Naive thymus-derived CD4-positive, alpha-beta T cell (primary cell): ENCODE measurements around the gene MAT2B. TPM values are rescaled to one million over a fixed set of nuclear protein-coding genes. Genes with fewer than 3 reads are reported as not detected.

Experiments
- ATAC-seq: fragments of 150-1000 bp; cut with Tn5 transposase; 2 replicates; pipeline ENCODE4 v1.10.0; 2021; ENCODE audit warnings: mild to moderate bottlenecking, moderate library complexity
- CTCF ChIA-PET: fragments of 350-600 bp; sonication (Branson Sonifier 250); formaldehyde crosslinking; loops from one replicate; lab custom pipeline; 2021; ENCODE audit warnings: antibody characterized with exemption; lab: Charles Lee
- POLR2A ChIA-PET: fragments of 350-600 bp; sonication (Branson Sonifier 250); formaldehyde crosslinking; loops from one replicate; lab custom pipeline; 2021; ENCODE audit warnings: antibody characterized with exemption, inconsistent platforms; lab: Charles Lee
- DNase-seq, 9 donors: peaks; one replicate each; pipeline versions ENCODE4 v3.0.0 to v3.0.0-alpha.2; 2020 to 2022; ENCODE audit warnings: mixed read lengths in 1 of 9
- H3K27ac ChIP-seq: one replicate; pipeline ENCODE4 v1.7.0; 2013; ENCODE audit warnings: mild to moderate bottlenecking, low read depth, low read length, moderate library complexity
- H3K27me3 ChIP-seq, 2 donors: one replicate each; pipeline ENCODE4 v1.7.0; 2013; ENCODE audit warnings: low read length in 2 of 2, mild to moderate bottlenecking in 2 of 2, moderate library complexity in 2 of 2; ENCODE audit not compliant: control insufficient read depth in 2 of 2, insufficient read depth in 2 of 2
- H3K36me3 ChIP-seq, 3 experiments: 1 replicate in 2 of 3; 2 replicates in 1 of 3; pipeline ENCODE4 v1.7.0; 2013; ENCODE audit warnings: low read length in 3 of 3, mild to moderate bottlenecking in 3 of 3, moderate library complexity in 1 of 3; ENCODE audit not compliant: insufficient read depth in 3 of 3, control insufficient read depth in 2 of 3
- H3K4me1 ChIP-seq, 2 donors: one replicate each; pipeline ENCODE4 v1.7.0; 2013; ENCODE audit warnings: low read length in 2 of 2, mild to moderate bottlenecking in 2 of 2, moderate library complexity in 1 of 2; ENCODE audit not compliant: control insufficient read depth in 2 of 2, insufficient read depth in 2 of 2
- H3K4me3 ChIP-seq: 2 replicates; pipeline ENCODE4 v1.7.0; 2013; ENCODE audit warnings: mild to moderate bottlenecking, low read length
- H3K9me3 ChIP-seq, 3 experiments: 1 replicate in 2 of 3; 2 replicates in 1 of 3; pipeline ENCODE4 v1.7.0; 2013; ENCODE audit warnings: low read length in 3 of 3; ENCODE audit not compliant: control insufficient read depth in 2 of 3
- H3K27ac Mint-ChIP-seq, 9 donors: one replicate each; pipeline ENCODE4 v1.8.0; 2020 to 2022; ENCODE audit warnings: mixed read lengths in 9 of 9, mild to moderate bottlenecking in 8 of 9, moderate library complexity in 5 of 9, inconsistent platforms in 2 of 9
- H3K27me3 Mint-ChIP-seq, 5 donors: one replicate each; pipeline ENCODE4 v1.8.0; 2021 to 2022; ENCODE audit warnings: mixed read lengths in 5 of 5, mild to moderate bottlenecking in 1 of 5
- H3K36me3 Mint-ChIP-seq, 5 donors: one replicate each; pipeline ENCODE4 v1.8.0; 2020 to 2022; ENCODE audit warnings: mixed read lengths in 5 of 5, mild to moderate bottlenecking in 3 of 5, inconsistent platforms in 1 of 5
- H3K4me1 Mint-ChIP-seq, 7 donors: one replicate each; pipeline ENCODE4 v1.8.0; 2020 to 2022; ENCODE audit warnings: mixed read lengths in 7 of 7, mild to moderate bottlenecking in 3 of 7, inconsistent platforms in 1 of 7
- H3K4me3 Mint-ChIP-seq, 10 donors: one replicate each; pipeline ENCODE4 v1.8.0; 2020 to 2022; ENCODE audit warnings: mild to moderate bottlenecking in 10 of 10, mixed read lengths in 10 of 10, moderate library complexity in 6 of 10, inconsistent platforms in 2 of 10
- H3K9me3 Mint-ChIP-seq, 11 donors: one replicate each; pipeline ENCODE4 v1.8.0; 2020 to 2022; ENCODE audit warnings: mixed read lengths in 11 of 11, mild to moderate bottlenecking in 4 of 11, inconsistent platforms in 1 of 11, moderate library complexity in 1 of 11
- intact Hi-C, 2 donors: fragments of 100-400 bp; cut with micrococcal nuclease; formaldehyde crosslinking; loops; one replicate each; pipeline ENCODE4 v1.15.1; 2023
- polyA plus RNA-seq, 2 donors: library from polyadenylated mRNA; unstranded; fragments of 300-500 nt; fragmentation: Illumina TruSeq; gene quantifications; one replicate each; pipeline ENCODE4 v1.2.3, GENCODE V29; 2021
- total RNA-seq, 6 experiments: library from RNA in 5 of 6; stranded (reverse) in 5 of 6; gene quantifications; 1 replicate in 5 of 6; 2 replicates in 1 of 6; pipeline ENCODE4 v1.2.3 and lab custom pipeline; 2021 to 2026

Gene MAT2B
- total and polyA plus RNA-seq, 7 experiments from 2014 or later: 47.7 to 322 (median 126) TPM

DNA sequence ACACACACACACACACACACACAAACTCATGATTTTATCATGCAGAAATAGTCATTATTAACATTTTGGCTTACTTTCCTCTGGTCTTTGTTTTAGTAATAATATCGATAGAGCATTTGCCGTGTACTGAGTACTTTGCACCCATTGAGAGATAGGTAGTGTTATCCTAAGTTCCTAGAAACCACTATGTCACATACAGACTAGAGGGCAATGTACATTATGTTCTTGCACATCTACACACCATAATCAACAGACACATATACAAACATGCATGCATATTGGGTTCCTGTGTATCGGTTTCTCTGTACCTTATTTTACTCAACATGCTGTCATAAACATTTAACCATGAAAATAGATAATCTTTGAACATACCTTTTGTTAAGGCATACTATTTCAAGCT is 45.7 kb downstream of the MAT2B start:
- Mint-ChIP-seq H3K27ac (no peak overlapping the region), H3K4me1 (no peaks in the 10 kb centered on the region), H3K36me3 (no peaks in the 10 kb centered on the region), H3K9me3 (peaks cover 0 to under 1% (median 0%) of the 10 kb centered on the region in 11 donors), H3K4me3 (no peak overlapping the region), H3K27me3 (peaks cover 9 to 35% (median 22%) of the 10 kb centered on the region in 5 donors)
- Histone ChIP-seq H3K36me3 (no peaks in the 10 kb centered on the region), H3K9me3 (no peaks in the 10 kb centered on the region), H3K27ac (no peak overlapping the region), H3K4me1 (no peaks in the 10 kb centered on the region), H3K27me3 (no peaks in the 10 kb centered on the region), H3K4me3 (no peak overlapping the region)
- intact Hi-C loops: no loop called here
- ChIA-PET CTCF (no interaction called here), POLR2A (no interaction called here)
- ATAC-seq (no peak), DNase-seq (no peak)

DNA sequence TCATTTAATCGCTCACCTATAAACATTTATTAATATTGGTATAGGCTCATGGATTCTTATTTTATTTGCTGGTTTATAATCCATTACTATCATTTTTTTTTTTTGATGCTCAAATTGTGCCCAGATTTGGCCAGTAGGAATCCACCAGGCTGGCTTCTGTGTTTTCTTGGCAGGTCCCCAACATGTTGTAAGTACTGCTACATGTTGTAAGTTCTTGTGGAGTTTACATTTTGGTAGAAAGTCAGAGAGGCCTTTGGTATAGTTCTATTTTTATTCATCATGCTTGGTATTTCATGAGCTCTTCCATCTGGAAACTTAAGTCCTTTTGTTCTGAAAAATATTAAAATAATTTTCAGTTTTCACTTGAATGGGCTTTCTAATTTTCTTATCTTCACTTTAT is 47.1 kb downstream of the MAT2B start:
- H3K9me3 ChIP-seq: no peaks in the 10 kb centered on the region
- POLR2A ChIA-PET: no interaction called here
- no peaks in the 10 kb centered on the region for H3K4me1 ChIP-seq
- intact Hi-C loops: no loop called here
- H3K27ac Mint-ChIP-seq: no peak overlapping the region
- peaks cover 14 to 38% (median 24%) of the 10 kb centered on the region in 5 donors for H3K27me3 Mint-ChIP-seq
- no peak overlapping the region for H3K4me3 Mint-ChIP-seq
- no peak overlapping the region for H3K27ac ChIP-seq
- DNase-seq: no peak
- no peaks in the 10 kb centered on the region for H3K36me3 Mint-ChIP-seq
- CTCF ChIA-PET: interaction anchor here (0.7 kb wide), 1 partner anchor 85 kb away, joined by 3 read pairs; no protein-coding TSS in a partner anchor
- H3K4me3 ChIP-seq: no peak overlapping the region
- no peaks in the 10 kb centered on the region for H3K4me1 Mint-ChIP-seq
- no peaks in the 10 kb centered on the region for H3K36me3 ChIP-seq
- no peak for ATAC-seq
- peaks cover 0 to 7% (median 0%) of the 10 kb centered on the region in 11 donors for H3K9me3 Mint-ChIP-seq
- H3K27me3 ChIP-seq: no peaks in the 10 kb centered on the region

DNA sequence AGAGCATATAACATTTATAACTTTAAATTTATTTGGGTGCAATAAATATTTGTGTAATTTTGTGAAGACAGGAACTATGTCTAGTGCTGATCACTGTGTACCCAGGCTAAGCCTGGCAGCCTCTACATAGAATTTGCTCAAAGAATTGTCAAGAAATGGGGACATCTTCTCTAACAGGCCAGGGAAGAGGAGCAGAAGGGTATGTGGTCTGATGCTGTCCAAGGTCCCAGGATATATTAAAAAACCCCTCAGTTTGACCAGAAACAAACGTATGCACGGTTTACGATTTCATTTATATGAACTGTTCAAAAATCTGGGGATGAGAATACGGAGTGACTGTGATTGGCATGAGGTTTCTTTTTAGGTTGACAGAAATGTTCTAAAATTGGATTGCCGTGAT is 55.9 kb downstream of the MAT2B start:
- Mint-ChIP-seq H3K27ac (no peak overlapping the region), H3K36me3 (no peaks in the 10 kb centered on the region), H3K27me3 (peaks cover 32 to 42% (median 37%) of the 10 kb centered on the region in 5 donors), H3K9me3 (peaks cover 0 to 4% (median 0%) of the 10 kb centered on the region in 11 donors), H3K4me1 (peaks cover 8 to 21% (median 14%) of the 10 kb centered on the region in 7 donors), H3K4me3 (no peak overlapping the region)
- CTCF ChIA-PET: interaction anchor here (0.6 kb wide), 1 partner anchor 25 kb away, joined by 3 read pairs; no protein-coding TSS in a partner anchor
- DNase-seq: no peak
- no peak for ATAC-seq
- Histone ChIP-seq H3K9me3 (no peaks in the 10 kb centered on the region), H3K27ac (no peak overlapping the region), H3K27me3 (peaks cover 0 to 5% of the 10 kb centered on the region in 2 donors), H3K4me1 (peaks cover 8 to 9% of the 10 kb centered on the region in 2 donors), H3K4me3 (no peak overlapping the region), H3K36me3 (no peaks in the 10 kb centered on the region)
- POLR2A ChIA-PET: no interaction called here
- intact Hi-C loops: loop anchor here in 1 of 2 donors (10.0 kb wide), 1 partner anchor 453 kb away; no protein-coding TSS in a partner anchor

DNA sequence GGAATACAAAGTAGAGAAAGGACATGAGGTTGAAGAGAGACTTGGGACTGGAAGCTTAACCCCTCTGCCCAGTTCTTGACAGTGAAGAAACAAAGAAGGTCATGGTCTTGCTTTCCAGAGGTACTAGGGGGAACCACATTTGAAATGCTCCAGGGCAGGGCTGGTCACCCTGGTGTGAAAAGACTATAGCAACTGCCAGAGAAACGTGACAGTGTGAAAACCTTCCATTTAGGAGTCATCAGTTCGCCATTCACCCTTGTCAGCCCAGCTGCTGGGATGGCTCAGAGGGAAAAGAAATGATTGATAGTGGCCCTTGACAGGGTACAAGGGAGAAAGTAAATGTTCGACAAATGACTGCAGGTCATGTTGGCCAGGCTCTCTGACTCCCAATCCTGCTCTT is 56.7 kb downstream of the MAT2B start:
- Histone ChIP-seq H3K36me3 (no peaks in the 10 kb centered on the region), H3K27ac (no peak overlapping the region), H3K27me3 (peaks cover 0 to 5% of the 10 kb centered on the region in 2 donors), H3K4me3 (no peak overlapping the region), H3K4me1 (peaks cover 8 to 9% of the 10 kb centered on the region in 2 donors), H3K9me3 (no peaks in the 10 kb centered on the region)
- no peak overlapping the region for H3K4me3 Mint-ChIP-seq
- no peak overlapping the region for H3K27ac Mint-ChIP-seq
- intact Hi-C loops: loop anchor here in 1 of 2 donors (10.0 kb wide), 1 partner anchor 453 kb away; no protein-coding TSS in a partner anchor
- H3K4me1 Mint-ChIP-seq: peaks cover 13 to 28% (median 20%) of the 10 kb centered on the region in 7 donors
- ChIA-PET POLR2A (no interaction called here), CTCF (interaction anchor here (0.7 kb wide), 1 partner anchor 17 kb away, joined by 3 read pairs; no protein-coding TSS in a partner anchor)
- ATAC-seq: no peak
- H3K9me3 Mint-ChIP-seq: no peaks in the 10 kb centered on the region
- no peak for DNase-seq
- peaks cover 37 to 49% (median 42%) of the 10 kb centered on the region in 5 donors for H3K27me3 Mint-ChIP-seq
- no peaks in the 10 kb centered on the region for H3K36me3 Mint-ChIP-seq

DNA sequence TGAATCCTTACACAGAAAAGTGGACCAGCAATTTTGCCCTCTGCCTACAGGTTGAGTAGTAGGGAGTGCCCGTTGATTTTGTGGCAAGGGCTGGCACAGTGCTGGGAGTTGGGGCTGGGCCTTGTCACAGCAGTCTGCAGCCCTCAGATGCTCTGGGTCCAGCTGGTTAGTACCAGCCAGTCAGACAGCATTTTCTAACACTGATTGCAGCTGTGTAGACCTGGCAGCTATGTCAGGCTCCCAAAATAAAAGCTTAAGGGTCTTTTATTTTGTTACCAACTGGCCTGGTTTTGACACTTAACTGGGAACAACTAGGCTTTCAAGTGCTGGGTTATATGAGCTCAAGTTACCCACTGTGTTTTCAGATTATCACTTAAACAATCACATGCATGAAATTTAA is 57.7 kb downstream of the MAT2B start:
- DNase-seq: no peak
- no peaks in the 10 kb centered on the region for H3K36me3 ChIP-seq
- Mint-ChIP-seq H3K36me3 (no peaks in the 10 kb centered on the region), H3K4me1 (peaks cover 13 to 33% (median 21%) of the 10 kb centered on the region in 7 donors), H3K27ac (no peak overlapping the region), H3K4me3 (no peak overlapping the region), H3K9me3 (no peaks in the 10 kb centered on the region), H3K27me3 (peaks cover 44 to 55% (median 47%) of the 10 kb centered on the region in 5 donors)
- H3K4me3 ChIP-seq: no peak overlapping the region
- ATAC-seq: no peak
- H3K27ac ChIP-seq: no peak overlapping the region
- CTCF ChIA-PET: no interaction called here
- no peaks in the 10 kb centered on the region for H3K9me3 ChIP-seq
- H3K27me3 ChIP-seq: peaks cover 0 to 5% of the 10 kb centered on the region in 2 donors
- POLR2A ChIA-PET: no interaction called here
- H3K4me1 ChIP-seq: peaks cover 8 to 9% of the 10 kb centered on the region in 2 donors
- intact Hi-C loops: loop anchor here in 1 of 2 donors (10.0 kb wide), 1 partner anchor 452 kb away; no protein-coding TSS in a partner anchor

DNA sequence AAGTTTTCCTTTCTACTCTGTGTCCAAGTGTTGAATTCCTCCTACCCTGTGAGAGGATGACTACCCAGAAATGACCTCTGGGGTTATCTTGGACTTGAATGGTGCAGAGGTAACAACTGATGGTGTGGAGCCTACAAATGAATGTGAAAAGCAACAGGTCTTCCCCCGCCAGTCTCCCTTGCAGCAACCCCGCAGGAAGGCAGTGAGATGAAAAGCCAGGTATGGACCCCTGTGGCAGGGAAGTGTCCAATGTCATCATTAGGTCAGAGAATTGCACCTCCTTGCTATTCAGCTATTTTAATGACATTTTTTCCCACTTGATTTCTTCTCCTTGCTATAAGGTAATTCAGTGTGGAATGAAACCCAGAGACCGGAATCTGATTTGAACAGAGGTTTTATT is 58.5 kb downstream of the MAT2B start:
- H3K27ac Mint-ChIP-seq: no peak overlapping the region
- Histone ChIP-seq H3K36me3 (no peaks in the 10 kb centered on the region), H3K27ac (no peak overlapping the region), H3K4me1 (peaks cover 8 to 9% of the 10 kb centered on the region in 2 donors), H3K4me3 (no peak overlapping the region), H3K9me3 (no peaks in the 10 kb centered on the region), H3K27me3 (peaks cover 3 to 5% of the 10 kb centered on the region in 2 donors)
- H3K27me3 Mint-ChIP-seq: peaks cover 49 to 62% (median 53%) of the 10 kb centered on the region in 5 donors
- ChIA-PET CTCF (no interaction called here), POLR2A (no interaction called here)
- intact Hi-C loops: loop anchor here (1.0 to 10.0 kb wide), 4 partner anchors 58 to 1645 kb away; no protein-coding TSS in a partner anchor
- ATAC-seq: no peak
- DNase-seq: no peak
- H3K9me3 Mint-ChIP-seq: no peaks in the 10 kb centered on the region
- peaks cover 13 to 33% (median 21%) of the 10 kb centered on the region in 7 donors for H3K4me1 Mint-ChIP-seq
- H3K36me3 Mint-ChIP-seq: no peaks in the 10 kb centered on the region
- no peak overlapping the region for H3K4me3 Mint-ChIP-seq
